ENCODE data around the gene MRPL11. TPM values are rescaled to one million over a fixed set of nuclear protein-coding genes. Genes with fewer than 3 reads are reported as not detected.
A peak's percentile ranks its signal among the peaks of the same experiment; 100 is the strongest.

The MRPL11 gene
- total RNA-seq, 1 experiment from 2014 or later = 174 TPM

DNA sequence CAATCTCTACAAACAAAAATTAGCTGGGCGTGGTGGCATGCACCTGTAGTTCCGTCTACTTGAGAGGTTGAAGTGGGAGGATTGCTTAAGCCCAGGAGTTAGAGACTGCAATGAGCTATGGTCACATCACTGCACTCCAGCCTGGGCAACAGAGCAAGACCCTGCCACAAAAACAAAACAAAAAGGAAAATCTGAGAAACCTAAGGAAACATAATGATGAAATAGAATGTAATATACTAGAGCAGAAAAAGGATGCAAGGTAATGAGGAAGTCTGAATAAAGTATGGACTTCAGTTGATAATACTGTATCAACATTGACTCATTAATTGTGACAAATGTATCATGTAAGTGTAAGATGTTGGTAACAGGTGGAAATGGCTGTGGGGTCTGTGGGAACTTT is 9.7 kb downstream of the MRPL11 start:
- no peak for DNase-seq
- no peaks in the 10 kb centered on the region for H3K27me3 ChIP-seq (ENCODE audit: control insufficient read depth, insufficient read depth, low read length)
- no peaks in the 10 kb centered on the region; the same call in 1 of the 2 replicates for H3K36me3 ChIP-seq (replicated peaks; ENCODE audit: control insufficient read depth, insufficient read depth, low read length)
- H3K4me3 ChIP-seq (ENCODE audit: insufficient read depth, low read depth, low read length) = no peak overlapping the region

DNA sequence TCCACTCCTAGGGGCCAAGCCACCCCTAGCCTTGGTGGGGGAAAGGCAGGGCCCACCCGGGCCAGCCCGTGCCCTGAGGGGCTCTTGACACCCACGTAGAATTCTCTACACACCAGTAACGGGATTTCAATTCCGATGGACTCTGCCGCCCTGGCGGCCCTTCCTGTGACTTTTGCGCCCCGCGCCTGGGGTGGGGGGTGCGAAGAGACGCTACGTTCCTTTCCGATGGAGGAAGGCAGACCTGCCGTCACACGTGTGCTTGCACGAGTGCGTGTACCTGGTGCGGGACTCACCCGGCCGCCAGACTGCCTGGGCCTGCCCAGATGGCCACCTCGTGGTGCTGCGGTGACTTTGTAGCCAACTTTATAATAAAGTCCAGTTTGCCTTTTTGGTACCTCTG is 12.3 kb downstream of the MRPL11 start:
- Histone ChIP-seq H3K27me3 (ENCODE audit: control insufficient read depth, insufficient read depth, low read length) (peaks cover 4% of the 10 kb centered on the region), H3K36me3 (replicated peaks; ENCODE audit: control insufficient read depth, insufficient read depth, low read length) (no peaks in the 10 kb centered on the region; the same call in none of the 2 replicates), H3K4me3 (ENCODE audit: insufficient read depth, low read depth, low read length) (no peak overlapping the region)
- DNase-seq = peak; percentile 46

GRCh38 chr11:66421492-66422205 is 17.0 kb downstream of the MRPL11 start:
- Histone ChIP-seq H3K36me3 (replicated peaks; ENCODE audit: control insufficient read depth, insufficient read depth, low read length) (no peaks in the 10 kb centered on the region; the same call in none of the 2 replicates), H3K27me3 (ENCODE audit: control insufficient read depth, insufficient read depth, low read length) (peaks cover 31% of the 10 kb centered on the region), H3K4me3 (ENCODE audit: insufficient read depth, low read depth, low read length) (peak overlapping the region; percentile 43; the same call in 1 of the 2 replicates)
- DNase-seq = peak; percentile 98

- peaks cover 31% of the 10 kb centered on the region for H3K27me3 ChIP-seq (ENCODE audit: control insufficient read depth, insufficient read depth, low read length)
Measured at GRCh38 chr11:66420671-66421476, 17.8 kb downstream of the MRPL11 start, which contains the start of gene NPAS4. Gene NPAS4, plus strand, starts transcription at chr11:66421035. Its CDS starts 145 bp downstream, at chr11:66421180.

DNA sequence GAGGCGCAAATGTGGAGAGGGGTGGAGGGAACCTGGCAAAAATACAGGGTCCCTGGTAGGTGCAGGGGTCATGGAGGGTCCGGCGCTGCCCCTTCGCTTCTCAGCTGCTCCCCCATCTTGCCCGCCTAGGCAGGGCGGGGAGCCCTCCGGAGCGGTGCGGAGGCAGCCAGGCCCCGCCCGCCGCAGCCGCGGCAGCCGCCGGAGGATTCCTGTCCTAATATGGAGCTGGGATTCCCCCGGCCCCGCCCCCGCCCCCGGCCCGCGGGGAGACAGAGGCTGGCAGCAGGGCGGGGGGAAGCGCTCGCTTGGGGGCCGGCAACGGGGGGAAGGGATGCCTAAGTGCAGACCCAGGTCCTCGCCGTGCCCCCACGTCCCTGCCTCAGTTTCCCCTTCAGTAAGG is 18.8 kb downstream of the MRPL11 start:
- peak; percentile 96 for DNase-seq
- peak overlapping the region; percentile 43 for H3K4me3 ChIP-seq (ENCODE audit: insufficient read depth, low read depth, low read length)

More at GRCh38 chr11:66420671-66421476, 17.8 kb downstream of the MRPL11 start, which contains the start of gene NPAS4:
- peak; percentile 84 for DNase-seq
- peak within 1 kb of the TSS; percentile 43 for H3K4me3 ChIP-seq (ENCODE audit: insufficient read depth, low read depth, low read length)
- H3K36me3 ChIP-seq (replicated peaks; ENCODE audit: control insufficient read depth, insufficient read depth, low read length) = no peaks in the 10 kb centered on the region; the same call in none of the 2 replicates

GRCh38 chr11:66418986-66419308 is 19.7 kb downstream of the MRPL11 start:
- peaks cover 31% of the 10 kb centered on the region for H3K27me3 ChIP-seq (ENCODE audit: control insufficient read depth, insufficient read depth, low read length)
- no peak for DNase-seq
- no peaks in the 10 kb centered on the region; the same call in 1 of the 2 replicates for H3K36me3 ChIP-seq (replicated peaks; ENCODE audit: control insufficient read depth, insufficient read depth, low read length)
- H3K4me3 ChIP-seq (ENCODE audit: insufficient read depth, low read depth, low read length) = no peak overlapping the region

More for the DNA sequence above, 18.8 kb downstream of the MRPL11 start:
- Histone ChIP-seq H3K36me3 (replicated peaks; ENCODE audit: control insufficient read depth, insufficient read depth, low read length) (no peaks in the 10 kb centered on the region; the same call in 1 of the 2 replicates), H3K27me3 (ENCODE audit: control insufficient read depth, insufficient read depth, low read length) (peaks cover 31% of the 10 kb centered on the region)

DNA sequence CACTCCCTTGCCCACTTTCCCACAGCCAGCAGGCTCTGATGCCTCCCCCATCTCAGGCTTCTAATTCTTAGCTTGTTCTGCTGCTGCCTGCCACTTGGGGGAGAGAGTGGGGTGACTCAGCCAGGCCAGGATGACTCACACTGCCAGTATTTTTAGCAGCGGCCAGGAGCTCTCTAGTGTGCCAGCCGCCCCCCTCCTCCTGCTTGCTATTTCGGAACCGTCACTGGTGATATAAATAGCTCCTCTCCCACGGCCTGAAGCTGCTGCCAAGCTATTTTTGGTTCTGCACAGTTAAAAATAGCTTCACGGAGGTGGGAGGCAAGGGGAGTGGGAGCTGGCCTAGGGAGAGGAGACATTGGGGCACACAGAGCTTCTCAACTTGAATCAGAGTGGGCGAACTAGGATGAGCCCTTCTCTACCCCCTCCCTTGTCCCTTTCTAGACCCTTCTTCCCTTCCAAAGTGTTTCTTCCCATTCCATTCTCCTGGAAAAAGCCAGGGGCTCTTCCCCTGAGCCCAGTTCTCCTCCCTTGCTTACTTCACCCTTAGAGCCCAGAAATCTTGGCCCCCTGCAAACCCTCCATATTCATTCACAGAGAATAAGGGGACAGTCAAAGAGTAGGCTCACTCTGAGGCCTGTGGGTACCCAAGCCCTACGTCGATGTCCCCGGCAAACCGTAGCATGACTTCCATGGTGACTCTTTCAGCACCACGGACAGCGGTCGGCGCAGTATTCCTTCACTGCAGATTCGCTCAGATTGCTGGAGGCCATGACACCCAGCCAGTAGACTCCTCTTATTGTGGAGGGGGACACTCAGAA is 20.3 kb downstream of the MRPL11 start:
- H3K36me3 ChIP-seq (replicated peaks; ENCODE audit: control insufficient read depth, insufficient read depth, low read length) = no peaks in the 10 kb centered on the region; the same call in 1 of the 2 replicates
- H3K27me3 ChIP-seq (ENCODE audit: control insufficient read depth, insufficient read depth, low read length) = peaks cover 29% of the 10 kb centered on the region
- DNase-seq = peak; percentile 86
- H3K4me3 ChIP-seq (ENCODE audit: insufficient read depth, low read depth, low read length) = no peak overlapping the region

DNA sequence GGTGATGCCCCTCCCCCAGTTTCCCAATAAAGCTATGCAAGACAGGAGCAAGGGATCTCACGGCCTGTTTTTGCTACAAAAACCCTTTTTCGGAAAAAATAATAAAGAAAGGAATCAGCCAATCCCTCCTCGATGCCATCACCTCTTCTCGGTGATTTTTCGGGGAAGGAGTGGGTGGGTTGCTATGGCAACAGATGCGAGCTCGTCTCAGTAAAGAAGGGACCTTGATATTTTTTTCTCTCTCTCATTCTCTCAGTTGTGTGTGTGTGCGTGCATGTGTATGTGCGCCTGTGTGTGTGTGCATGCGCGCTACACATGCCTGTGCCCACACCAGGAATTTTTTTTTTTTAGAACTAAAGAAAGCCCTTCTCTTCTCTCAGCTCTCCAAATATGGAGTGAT is 21.6 kb downstream of the MRPL11 start:
- Histone ChIP-seq H3K27me3 (ENCODE audit: control insufficient read depth, insufficient read depth, low read length) (peaks cover 29% of the 10 kb centered on the region), H3K36me3 (replicated peaks; ENCODE audit: control insufficient read depth, insufficient read depth, low read length) (no peaks in the 10 kb centered on the region), H3K4me3 (ENCODE audit: insufficient read depth, low read depth, low read length) (no peak overlapping the region)
- no peak for DNase-seq

DNA sequence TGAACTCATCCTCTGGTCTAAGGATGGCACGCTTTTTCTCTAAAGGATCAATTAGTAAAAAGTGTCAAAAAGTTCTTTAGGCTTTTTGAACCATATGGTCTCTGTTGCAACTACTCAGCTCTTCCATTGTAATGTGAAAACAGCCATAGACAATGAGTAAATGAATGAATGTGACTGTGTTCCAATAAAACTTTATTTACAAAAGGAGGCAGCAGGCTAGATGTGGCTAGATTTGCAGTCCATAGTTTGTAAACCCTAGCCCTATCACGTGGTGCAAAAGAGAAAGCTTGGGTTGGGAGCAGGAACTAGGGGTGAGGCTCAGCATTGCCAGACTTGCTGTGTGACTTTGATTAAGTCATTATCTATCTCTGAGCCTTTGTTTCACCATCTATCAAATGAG is 23.2 kb downstream of the MRPL11 start:
- peaks cover 18% of the 10 kb centered on the region for H3K27me3 ChIP-seq (ENCODE audit: control insufficient read depth, insufficient read depth, low read length)
- DNase-seq = no peak
- H3K36me3 ChIP-seq (replicated peaks; ENCODE audit: control insufficient read depth, insufficient read depth, low read length) = no peaks in the 10 kb centered on the region

GRCh38 chr11:66414120-66414934 is 24.3 kb downstream of the MRPL11 start:
- Histone ChIP-seq H3K4me3 (ENCODE audit: insufficient read depth, low read depth, low read length) (no peak overlapping the region), H3K36me3 (replicated peaks; ENCODE audit: control insufficient read depth, insufficient read depth, low read length) (no peaks in the 10 kb centered on the region), H3K27me3 (ENCODE audit: control insufficient read depth, insufficient read depth, low read length) (peaks cover 8% of the 10 kb centered on the region)
- peak; percentile 73 for DNase-seq

More for the DNA sequence above, 23.2 kb downstream of the MRPL11 start:
- H3K4me3 ChIP-seq (ENCODE audit: insufficient read depth, low read depth, low read length) = no peak overlapping the region

- Histone ChIP-seq H3K27me3 (ENCODE audit: control insufficient read depth, insufficient read depth, low read length) (no peaks in the 10 kb centered on the region; the same call in 1 of the 2 replicates), H3K36me3 (replicated peaks; ENCODE audit: control insufficient read depth, insufficient read depth, low read length) (no peaks in the 10 kb centered on the region), H3K4me3 (ENCODE audit: insufficient read depth, low read depth, low read length) (no peak overlapping the region)
- DNase-seq = no peak
Measured at GRCh38 chr11:66413167-66413566, 25.5 kb downstream of the MRPL11 start.

DNA sequence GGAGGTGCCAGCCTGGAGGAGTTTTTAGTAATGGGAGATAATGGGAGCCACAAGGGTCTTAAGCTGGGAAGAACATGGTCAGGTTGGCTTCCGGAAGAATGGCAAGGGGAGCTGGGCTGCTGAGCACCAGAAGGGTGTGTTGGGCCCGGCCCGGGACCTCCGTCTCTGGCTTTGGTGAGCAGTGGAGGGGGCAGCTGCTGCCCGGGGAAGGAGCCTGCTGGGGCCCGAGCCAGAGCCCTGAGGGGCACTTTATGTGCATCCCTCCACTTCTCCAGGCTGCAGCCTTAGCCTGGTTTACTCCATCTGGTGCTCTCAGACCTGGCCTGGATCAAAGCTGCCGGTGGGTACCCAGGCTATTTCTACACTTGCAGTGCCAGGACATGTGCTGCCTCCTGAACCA is 26.5 kb downstream of the MRPL11 start:
- DNase-seq = no peak
- Histone ChIP-seq H3K36me3 (replicated peaks; ENCODE audit: control insufficient read depth, insufficient read depth, low read length) (no peaks in the 10 kb centered on the region), H3K4me3 (ENCODE audit: insufficient read depth, low read depth, low read length) (no peak overlapping the region), H3K27me3 (ENCODE audit: control insufficient read depth, insufficient read depth, low read length) (no peaks in the 10 kb centered on the region; the same call in 1 of the 2 replicates)

DNA sequence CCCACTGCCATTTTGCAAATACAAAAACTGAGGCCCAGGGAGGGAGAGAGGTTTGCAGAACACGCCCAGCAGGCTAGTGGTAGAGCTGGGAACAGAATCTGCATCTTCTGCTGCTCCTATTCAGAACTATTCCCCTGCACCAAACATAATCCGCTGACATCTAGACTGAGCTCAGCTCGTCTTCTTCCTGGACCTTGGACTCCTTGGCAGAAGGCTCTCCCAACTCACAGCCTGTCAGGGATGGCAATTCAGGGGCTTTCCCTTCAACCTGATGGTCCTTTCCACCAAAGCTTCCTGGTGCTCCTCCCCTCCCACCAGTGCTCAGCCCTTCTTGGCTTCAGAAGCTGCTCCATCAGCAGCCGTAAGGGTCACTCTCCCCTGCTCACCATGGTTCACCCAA is 27.3 kb downstream of the MRPL11 start:
- DNase-seq = no peak
- H3K27me3 ChIP-seq (ENCODE audit: control insufficient read depth, insufficient read depth, low read length) = no peaks in the 10 kb centered on the region; the same call in 1 of the 2 replicates
- H3K4me3 ChIP-seq (ENCODE audit: insufficient read depth, low read depth, low read length) = no peak overlapping the region
- no peaks in the 10 kb centered on the region for H3K36me3 ChIP-seq (replicated peaks; ENCODE audit: control insufficient read depth, insufficient read depth, low read length)
